H9 (cell line): Measurements from ENCODE around the gene ITGA1. TPM values are rescaled to one million over a fixed set of nuclear protein-coding genes. Genes with fewer than 3 reads are reported as not detected.

Experiments
- DNase-seq: peaks from one replicate; pipeline ENCODE4 v3.0.0-alpha.2; 2017
- H2AFZ ChIP-seq: one replicate; pipeline ENCODE4 v1.6.1; 2013; ENCODE audit warnings: mild to moderate bottlenecking, low read length, control low read depth, moderate library complexity
- H2AK5ac ChIP-seq: 2 replicates; pipeline ENCODE4 v1.6.1; 2013; ENCODE audit warnings: low read length, control low read depth, mixed read lengths; ENCODE audit not compliant: insufficient read length
- H2BK120ac ChIP-seq: one replicate; pipeline ENCODE4 v1.6.1; 2013; ENCODE audit warnings: low read depth, mild to moderate bottlenecking, low read length, control low read depth, inconsistent platforms; ENCODE audit not compliant: poor library complexity, severe bottlenecking
- H2BK12ac ChIP-seq: 2 replicates; pipeline ENCODE4 v1.6.1; 2013; ENCODE audit warnings: low read length, control low read depth, mixed read lengths, low read depth; ENCODE audit not compliant: insufficient read length
- H2BK15ac ChIP-seq: 2 replicates; pipeline ENCODE4 v1.6.1; 2013; ENCODE audit warnings: low read depth, low read length, control low read depth
- H2BK20ac ChIP-seq: one replicate; pipeline ENCODE4 v1.6.1; 2013; ENCODE audit warnings: low read depth, mild to moderate bottlenecking, low read length, control low read depth, inconsistent platforms; ENCODE audit not compliant: poor library complexity, severe bottlenecking
- H2BK5ac ChIP-seq: 2 replicates; pipeline ENCODE4 v1.6.1; 2013; ENCODE audit warnings: low read length, control low read depth, mixed read lengths; ENCODE audit not compliant: insufficient read length
- H3K14ac ChIP-seq: 2 replicates; pipeline ENCODE4 v1.6.1; 2013; ENCODE audit warnings: low read length, control low read depth; ENCODE audit not compliant: insufficient read depth
- H3K18ac ChIP-seq: 2 replicates; pipeline ENCODE4 v1.6.1; 2013; ENCODE audit warnings: low read depth, mild to moderate bottlenecking, mixed read lengths, low read length, control low read depth; ENCODE audit not compliant: insufficient read length
- H3K23ac ChIP-seq: 2 replicates; pipeline ENCODE4 v1.6.1; 2013; ENCODE audit warnings: low read length, control low read depth, mixed read lengths, low read depth; ENCODE audit not compliant: insufficient read length
- H3K23me2 ChIP-seq: 2 replicates; pipeline ENCODE4 v1.6.1; 2013; ENCODE audit warnings: low read depth, mild to moderate bottlenecking, mixed read lengths, low read length, control low read depth; ENCODE audit not compliant: insufficient read length, poor library complexity, severe bottlenecking
- H3K27ac ChIP-seq: 2 replicates; pipeline ENCODE4 v1.5.1; 2013; ENCODE audit warnings: low read length, control low read depth, mixed read lengths, low read depth; ENCODE audit not compliant: insufficient read length
- H3K27me3 ChIP-seq: 2 replicates; pipeline ENCODE4 v1.6.1; 2013; ENCODE audit warnings: low read length, control low read depth, inconsistent platforms; ENCODE audit not compliant: insufficient read depth
- H3K4ac ChIP-seq: 2 replicates; pipeline ENCODE4 v1.6.1; 2013; ENCODE audit warnings: low read depth, mild to moderate bottlenecking, control low read depth, inconsistent platforms, low read length, moderate library complexity
- H3K4me1 ChIP-seq: 2 replicates; pipeline ENCODE4 v1.6.1; 2013; ENCODE audit warnings: low read length, control low read depth, inconsistent platforms; ENCODE audit not compliant: insufficient read depth
- H3K4me2 ChIP-seq: 2 replicates; pipeline ENCODE4 v1.6.1; 2013; ENCODE audit warnings: low read length, control low read depth, mixed read lengths; ENCODE audit not compliant: insufficient read length, insufficient read depth
- H3K56ac ChIP-seq: 2 replicates; pipeline ENCODE4 v1.6.1; 2013; ENCODE audit warnings: low read depth, mild to moderate bottlenecking, mixed read lengths, low read length, control low read depth; ENCODE audit not compliant: insufficient read length
- H3K79me1 ChIP-seq: 2 replicates; pipeline ENCODE4 v1.6.1; 2013; ENCODE audit warnings: low read depth, mild to moderate bottlenecking, moderate library complexity, low read length, control low read depth, inconsistent platforms; ENCODE audit not compliant: insufficient read depth, poor library complexity, severe bottlenecking
- H3K79me2 ChIP-seq: 2 replicates; pipeline ENCODE4 v1.6.1; 2013; ENCODE audit warnings: low read length, control low read depth, inconsistent platforms; ENCODE audit not compliant: insufficient read depth
- H3K9ac ChIP-seq: 2 replicates; pipeline ENCODE4 v1.6.1; 2013; ENCODE audit warnings: low read length, control low read depth, mixed read lengths; ENCODE audit not compliant: insufficient read length; ENCODE audit errors: extremely low read depth
- H3K9me3 ChIP-seq: one replicate; pipeline ENCODE4 v1.6.1; 2013; ENCODE audit warnings: low read depth, low read length, inconsistent platforms; ENCODE audit not compliant: control insufficient read depth
- H3T11ph ChIP-seq: one replicate; pipeline ENCODE4 v1.6.1; 2013; ENCODE audit warnings: mild to moderate bottlenecking, low read length, control low read depth, inconsistent platforms
- H4K20me1 ChIP-seq: one replicate; pipeline ENCODE4 v1.6.1; 2013; ENCODE audit not compliant: control insufficient read depth, insufficient read length, insufficient read depth
- H4K5ac ChIP-seq: 2 replicates; pipeline ENCODE4 v1.6.1; 2013; ENCODE audit warnings: low read depth, mild to moderate bottlenecking, mixed read lengths, low read length, control low read depth; ENCODE audit not compliant: insufficient read length
- H4K8ac ChIP-seq: replicated peaks from 2 replicates; pipeline ENCODE4 v1.6.1; 2013; ENCODE audit warnings: low read length, control low read depth, mixed read lengths, low read depth; ENCODE audit not compliant: insufficient read length
- H4K91ac ChIP-seq: 2 replicates; pipeline ENCODE4 v1.6.1; 2013; ENCODE audit warnings: low read depth, mild to moderate bottlenecking, moderate library complexity, mixed read lengths, low read length, control low read depth; ENCODE audit not compliant: insufficient read length
- H3K27ac Mint-ChIP-seq, 3 experiments: 2 replicates in 2 of 3; 3 replicates in 1 of 3; pipeline ENCODE4 v1.8.0; 2020 to 2021; ENCODE audit warnings: mixed read lengths in 3 of 3, mild to moderate bottlenecking in 1 of 3, moderate library complexity in 1 of 3
- H3K27me3 Mint-ChIP-seq: 2 replicates; pipeline ENCODE4 v1.8.0; 2021; ENCODE audit warnings: low read depth, mild to moderate bottlenecking, moderate library complexity, mixed read lengths
- H3K36me3 Mint-ChIP-seq, 3 experiments: 2 replicates in 2 of 3; 3 replicates in 1 of 3; pipeline ENCODE4 v1.8.0; 2020 to 2021; ENCODE audit warnings: low read depth in 3 of 3, mixed read lengths in 3 of 3; ENCODE audit not compliant: insufficient read depth in 1 of 3
- H3K4me1 Mint-ChIP-seq, 2 experiments: 2 replicates each; pipeline ENCODE4 v1.8.0; 2020; ENCODE audit warnings: mixed read lengths in 2 of 2
- H3K4me3 Mint-ChIP-seq, 2 experiments: 2 replicates in 1 of 2; 3 replicates in 1 of 2; pipeline ENCODE4 v1.8.0; 2020 to 2021; ENCODE audit warnings: mild to moderate bottlenecking in 2 of 2, mixed read lengths in 2 of 2, moderate library complexity in 1 of 2
- H3K9me3 Mint-ChIP-seq, 2 experiments: 2 replicates in 1 of 2; 3 replicates in 1 of 2; pipeline ENCODE4 v1.8.0; 2020; ENCODE audit warnings: mild to moderate bottlenecking in 2 of 2, mixed read lengths in 2 of 2, moderate library complexity in 1 of 2
- WGBS: extraction: QIAGEN DNeasy Blood & Tissue Kit; methylation state at CpG from one replicate; pipeline ENCODE4 v1.1.7; 2013; ENCODE audit warnings: missing lambda C conversion rate, low lambda C conversion rate, mixed read lengths; ENCODE audit not compliant: insufficient read length; ENCODE audit errors: extremely low coverage; 5-methylcytosine and 5-hydroxymethylcytosine counted together
- total RNA-seq: library from RNA; stranded (reverse); gene quantifications from 2 replicates; pipeline ENCODE4 v1.2.1, GENCODE V29; 2021
- TF ChIP-seq, protein P1 (sequence below): fragments of 200-600 bp; sonication (generic); conservative IDR thresholded peaks from 3 replicates; pipeline ENCODE4 v1.8.0; 2021; ENCODE audit warnings: antibody characterized with exemption, mild to moderate bottlenecking

The ITGA1 gene
- total RNA-seq, 1 experiment from 2014 or later, result 3.9 TPM

DNA sequence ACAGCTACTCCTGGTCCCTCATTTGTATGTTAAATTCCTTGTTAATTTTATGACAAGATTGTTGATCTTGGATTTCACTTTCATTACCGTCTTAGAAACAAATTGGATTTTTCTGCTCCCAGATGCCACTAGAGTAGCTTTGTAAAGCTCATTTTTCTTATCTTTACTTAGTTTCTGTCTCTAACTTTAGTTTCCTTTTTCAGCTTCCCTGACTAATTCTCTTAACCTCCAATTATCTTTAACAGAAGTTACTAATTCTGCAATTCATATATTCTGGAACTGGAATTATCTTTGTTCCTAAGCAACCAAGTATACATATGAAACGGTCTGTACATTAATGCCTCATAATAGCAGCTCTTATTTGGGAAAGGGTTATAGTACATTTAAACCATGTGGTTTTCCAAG is 16.7 kb downstream of the ITGA1 start:
- H3K23ac ChIP-seq, result no peak overlapping the region
- H2BK15ac ChIP-seq, result no peak overlapping the region
- no peak overlapping the region for H3K18ac ChIP-seq
- Mint-ChIP-seq H3K9me3 (no peaks in the 10 kb centered on the region; a peak in 1 of 5 replicates), H3K36me3 (peaks cover 4 to 7% (median 6%) of the 10 kb centered on the region in 3 experiments), H3K27me3 (no peaks in the 10 kb centered on the region), H3K27ac (peak overlapping the region in 1 of 3 experiments; percentile 72; a peak in 2 of 7 replicates), H3K4me1 (peaks cover 26 to 27% of the 10 kb centered on the region in 2 experiments), H3K4me3 (no peak overlapping the region)
- no peak overlapping the region for H4K5ac ChIP-seq
- H2BK120ac ChIP-seq, result no peak overlapping the region
- H3K14ac ChIP-seq, result no peak overlapping the region
- no peaks in the 10 kb centered on the region; the same call in 1 of the 2 replicates for H3K4me1 ChIP-seq
- no peak overlapping the region for H2AFZ ChIP-seq
- no peak for DNase-seq
- TF ChIP-seq, protein P1, sequence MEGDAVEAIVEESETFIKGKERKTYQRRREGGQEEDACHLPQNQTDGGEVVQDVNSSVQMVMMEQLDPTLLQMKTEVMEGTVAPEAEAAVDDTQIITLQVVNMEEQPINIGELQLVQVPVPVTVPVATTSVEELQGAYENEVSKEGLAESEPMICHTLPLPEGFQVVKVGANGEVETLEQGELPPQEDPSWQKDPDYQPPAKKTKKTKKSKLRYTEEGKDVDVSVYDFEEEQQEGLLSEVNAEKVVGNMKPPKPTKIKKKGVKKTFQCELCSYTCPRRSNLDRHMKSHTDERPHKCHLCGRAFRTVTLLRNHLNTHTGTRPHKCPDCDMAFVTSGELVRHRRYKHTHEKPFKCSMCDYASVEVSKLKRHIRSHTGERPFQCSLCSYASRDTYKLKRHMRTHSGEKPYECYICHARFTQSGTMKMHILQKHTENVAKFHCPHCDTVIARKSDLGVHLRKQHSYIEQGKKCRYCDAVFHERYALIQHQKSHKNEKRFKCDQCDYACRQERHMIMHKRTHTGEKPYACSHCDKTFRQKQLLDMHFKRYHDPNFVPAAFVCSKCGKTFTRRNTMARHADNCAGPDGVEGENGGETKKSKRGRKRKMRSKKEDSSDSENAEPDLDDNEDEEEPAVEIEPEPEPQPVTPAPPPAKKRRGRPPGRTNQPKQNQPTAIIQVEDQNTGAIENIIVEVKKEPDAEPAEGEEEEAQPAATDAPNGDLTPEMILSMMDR, result no peak
- no peak overlapping the region for H3K27ac ChIP-seq
- H3T11ph ChIP-seq, result no peak overlapping the region
- peaks cover 20% of the 10 kb centered on the region for H3K23me2 ChIP-seq
- H3K9me3 ChIP-seq, result no peaks in the 10 kb centered on the region
- whole genome bisulfite sequencing, result no CpG with 5 or more reads among the region's 2 CpGs
- H2AK5ac ChIP-seq, result no peak overlapping the region
- no peak overlapping the region for H4K91ac ChIP-seq
- no peaks in the 10 kb centered on the region for H4K20me1 ChIP-seq
- no peak overlapping the region for H2BK5ac ChIP-seq
- H2BK12ac ChIP-seq, result no peak overlapping the region
- no peak overlapping the region for H3K56ac ChIP-seq
- no peaks in the 10 kb centered on the region for H3K79me1 ChIP-seq
- H3K79me2 ChIP-seq, result peaks cover 14% of the 10 kb centered on the region; the same call in 1 of the 2 replicates
- H2BK20ac ChIP-seq, result no peak overlapping the region
- no peak overlapping the region for H3K9ac ChIP-seq
- no peak overlapping the region for H3K4ac ChIP-seq
- H4K8ac ChIP-seq, result no peak overlapping the region
- H3K4me2 ChIP-seq, result no peak overlapping the region
- no peaks in the 10 kb centered on the region for H3K27me3 ChIP-seq
